Suprapubic skin (tissue), 4 donors: ENCODE measurements around the gene CASKIN2. TPM values are rescaled to one million over a fixed set of nuclear protein-coding genes. Genes with fewer than 3 reads are reported as not detected.

Experiments
- DNase-seq, 2 donors: peaks; one replicate each; pipeline ENCODE4 v3.0.0-alpha.2; 2019; ENCODE audit warnings: low spot score in 2 of 2
- H3K27ac ChIP-seq: fragments of 200-600 bp; sonication (generic); one replicate; pipeline ENCODE4 v1.5.1; 2019
- H3K27me3 ChIP-seq: fragments of 200-600 bp; sonication (generic); one replicate; pipeline ENCODE4 v1.5.1; 2019
- H3K36me3 ChIP-seq: fragments of 200-600 bp; sonication (generic); one replicate; pipeline ENCODE4 v1.5.1; 2019
- H3K4me1 ChIP-seq: fragments of 200-600 bp; sonication (generic); one replicate; pipeline ENCODE4 v1.5.1; 2019
- H3K4me3 ChIP-seq: fragments of 200-600 bp; sonication (generic); one replicate; pipeline ENCODE4 v1.5.1; 2019; ENCODE audit warnings: mild to moderate bottlenecking
- H3K9me3 ChIP-seq: fragments of 200-600 bp; sonication (generic); one replicate; pipeline ENCODE4 v1.5.1; 2019
- EP300 ChIP-seq: sonication (generic); formaldehyde crosslinking; IDR thresholded peaks from one replicate; pipeline ENCODE4 v1.6.1; 2017; ENCODE audit warnings: antibody characterized with exemption
- POLR2A ChIP-seq, 2 donors: fragments of 450-650 bp; IDR thresholded peaks; one replicate each; pipeline ENCODE4 v1.6.1; 2017; ENCODE audit warnings: antibody characterized with exemption in 2 of 2, mild to moderate bottlenecking in 2 of 2, moderate library complexity in 2 of 2
- POLR2AphosphoS5 ChIP-seq, 3 donors: sonication (generic); formaldehyde crosslinking; IDR thresholded peaks; one replicate each; pipeline ENCODE4 v1.6.1; 2017; ENCODE audit warnings: antibody characterized with exemption in 3 of 3
- WGBS: methylation state at CpG from one replicate; pipeline ENCODE4 v1.1.5; 2018; 5-methylcytosine and 5-hydroxymethylcytosine counted together
- total RNA-seq, 4 donors: library from RNA; depleted of rRNA; stranded (reverse); fragments of >200 nt; gene quantifications; one replicate each; pipeline ENCODE4 v1.1.0, GENCODE V29; 2016
- TF ChIP-seq, protein P1 (sequence below), 2 donors: fragments of 200-600 bp in 1 of 2; fragments of 450-650 bp in 1 of 2; sonication (generic) in 1 of 2; IDR thresholded peaks; one replicate each; pipeline ENCODE4 v1.5.1; 2016 to 2019; ENCODE audit warnings: antibody characterized with exemption in 2 of 2, mild to moderate bottlenecking in 1 of 2, moderate library complexity in 1 of 2

CASKIN2 gene
- total RNA-seq, 4 donors from 2014 or later: 18.7 to 25.1 (median 22.1) TPM

- Histone ChIP-seq H3K36me3 (peaks cover 91% of the 10 kb centered on the region), H3K27ac (no peak overlapping the region), H3K27me3 (no peaks in the 10 kb centered on the region), H3K4me1 (peaks cover 6% of the 10 kb centered on the region), H3K9me3 (no peaks in the 10 kb centered on the region), H3K4me3 (no peak overlapping the region)
- TF ChIP-seq, protein P1, sequence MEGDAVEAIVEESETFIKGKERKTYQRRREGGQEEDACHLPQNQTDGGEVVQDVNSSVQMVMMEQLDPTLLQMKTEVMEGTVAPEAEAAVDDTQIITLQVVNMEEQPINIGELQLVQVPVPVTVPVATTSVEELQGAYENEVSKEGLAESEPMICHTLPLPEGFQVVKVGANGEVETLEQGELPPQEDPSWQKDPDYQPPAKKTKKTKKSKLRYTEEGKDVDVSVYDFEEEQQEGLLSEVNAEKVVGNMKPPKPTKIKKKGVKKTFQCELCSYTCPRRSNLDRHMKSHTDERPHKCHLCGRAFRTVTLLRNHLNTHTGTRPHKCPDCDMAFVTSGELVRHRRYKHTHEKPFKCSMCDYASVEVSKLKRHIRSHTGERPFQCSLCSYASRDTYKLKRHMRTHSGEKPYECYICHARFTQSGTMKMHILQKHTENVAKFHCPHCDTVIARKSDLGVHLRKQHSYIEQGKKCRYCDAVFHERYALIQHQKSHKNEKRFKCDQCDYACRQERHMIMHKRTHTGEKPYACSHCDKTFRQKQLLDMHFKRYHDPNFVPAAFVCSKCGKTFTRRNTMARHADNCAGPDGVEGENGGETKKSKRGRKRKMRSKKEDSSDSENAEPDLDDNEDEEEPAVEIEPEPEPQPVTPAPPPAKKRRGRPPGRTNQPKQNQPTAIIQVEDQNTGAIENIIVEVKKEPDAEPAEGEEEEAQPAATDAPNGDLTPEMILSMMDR (IDR thresholded peaks at IDR 0.05): no peak
- TF ChIP-seq POLR2AphosphoS5 (IDR thresholded peaks at IDR 0.05) (no peak), POLR2A (IDR thresholded peaks at IDR 0.05) (no peak), EP300 (no peak)
- WGBS: 57% methylated on average over 8 of the region's 16 CpGs
- DNase-seq: no peak
Measured at GRCh38 chr17:75498726-75499213, 16.6 kb downstream of the CASKIN2 start.

DNA sequence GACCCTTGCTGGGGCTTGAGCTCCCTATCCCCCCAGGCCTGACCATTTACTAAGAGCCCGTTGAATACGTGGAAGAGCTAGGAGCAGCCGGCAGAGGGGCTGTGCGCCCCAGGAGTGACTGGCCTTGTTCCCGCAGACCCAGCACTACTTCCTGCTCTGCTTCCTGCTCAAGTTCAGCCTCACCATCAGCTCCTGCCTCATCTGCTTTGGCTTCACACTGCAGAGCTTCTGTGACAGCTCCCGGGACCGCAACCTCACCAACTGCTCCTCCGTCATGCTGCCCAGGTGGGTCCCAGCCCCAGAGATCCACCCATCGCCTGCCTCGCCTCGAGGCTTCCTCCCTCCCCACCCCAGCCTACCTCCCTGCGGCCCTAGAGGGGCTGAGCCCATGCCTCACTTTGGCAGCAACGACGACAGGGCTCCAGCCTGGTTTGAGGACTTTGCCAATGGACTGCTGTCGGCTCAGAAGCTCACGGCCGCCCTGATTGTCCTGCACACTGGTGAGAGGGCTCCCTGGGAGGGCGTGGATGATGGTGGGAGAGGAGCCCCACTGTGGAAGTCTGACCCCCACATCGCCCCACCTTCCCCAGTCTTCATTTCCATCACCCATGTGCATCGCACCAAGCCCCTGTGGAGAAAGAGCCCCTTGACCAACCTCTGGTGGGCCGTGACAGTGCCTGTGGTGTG, 17.2 kb downstream of the CASKIN2 start:
- DNase-seq: no peak
- Histone ChIP-seq H3K36me3 (peaks cover 91% of the 10 kb centered on the region), H3K4me1 (peaks cover 6% of the 10 kb centered on the region), H3K27me3 (no peaks in the 10 kb centered on the region), H3K27ac (no peak overlapping the region), H3K9me3 (no peaks in the 10 kb centered on the region), H3K4me3 (no peak overlapping the region)
- TF ChIP-seq, protein P1 (IDR thresholded peaks at IDR 0.05): no peak
- TF ChIP-seq EP300: no peak
- TF ChIP-seq POLR2A (IDR thresholded peaks at IDR 0.05): no peak
- no peak for TF ChIP-seq POLR2AphosphoS5 (IDR thresholded peaks at IDR 0.05)
- 82% methylated on average over 15 of the region's 21 CpGs for WGBS

DNA sequence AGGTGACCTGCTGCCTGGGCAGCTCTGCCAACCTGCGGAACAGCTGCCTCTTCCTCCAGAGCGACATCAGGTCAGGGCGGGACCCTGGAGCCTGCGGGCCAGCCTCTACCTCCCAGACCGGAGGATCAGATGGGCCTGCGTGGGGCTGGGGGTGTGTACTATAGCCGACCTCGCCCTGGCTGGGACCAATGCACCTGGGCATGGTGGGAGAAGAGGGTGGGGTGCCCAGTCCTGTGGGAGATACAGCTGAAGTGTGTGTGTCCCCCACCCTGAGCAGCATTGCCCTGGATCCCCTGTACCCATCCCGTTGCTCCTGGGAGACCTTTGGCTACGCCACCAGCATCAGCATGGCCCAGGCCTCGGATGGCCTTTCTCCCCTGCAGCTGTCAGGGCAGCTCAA, 19.3 kb downstream of the CASKIN2 start:
- peaks cover 88% of the 10 kb centered on the region for H3K36me3 ChIP-seq
- H3K9me3 ChIP-seq: no peaks in the 10 kb centered on the region
- H3K4me1 ChIP-seq: no peaks in the 10 kb centered on the region
- no peak for DNase-seq
- no peaks in the 10 kb centered on the region for H3K27me3 ChIP-seq
- TF ChIP-seq, protein P1 (IDR thresholded peaks at IDR 0.05): no peak
- TF ChIP-seq POLR2AphosphoS5 (IDR thresholded peaks at IDR 0.05) (no peak), EP300 (no peak), POLR2A (IDR thresholded peaks at IDR 0.05) (no peak)
- no peak overlapping the region for H3K4me3 ChIP-seq
- 93% methylated on average over 6 of the region's 11 CpGs for WGBS
- no peak overlapping the region for H3K27ac ChIP-seq

DNA sequence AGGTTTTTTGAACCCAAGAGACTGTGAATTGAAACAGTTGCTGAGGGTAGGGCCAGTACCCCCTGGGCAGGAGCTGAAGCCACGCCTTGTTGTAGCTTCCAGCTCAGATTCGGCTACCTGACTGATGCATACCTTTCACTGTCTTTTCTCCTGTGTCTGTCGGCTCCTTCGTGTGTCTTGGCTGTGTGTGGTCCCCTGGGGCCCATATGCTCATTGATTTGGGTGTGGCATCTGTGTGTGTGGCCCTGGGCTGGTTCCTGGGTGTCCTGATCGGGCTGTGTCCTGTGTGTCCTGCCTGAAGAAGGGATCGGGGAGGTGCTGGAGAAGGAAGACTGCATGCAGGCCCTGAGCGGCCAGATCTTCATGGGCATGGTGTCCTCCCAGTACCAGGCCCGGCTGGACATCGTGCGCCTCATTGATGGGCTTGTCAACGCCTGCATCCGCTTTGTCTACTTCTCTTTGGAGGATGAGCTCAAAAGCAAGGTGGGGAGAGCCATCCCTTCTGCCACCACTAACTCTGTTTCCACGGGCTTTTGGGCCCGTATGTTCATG, 20.9 kb downstream of the CASKIN2 start:
- Histone ChIP-seq H3K4me3 (no peak overlapping the region), H3K27ac (no peak overlapping the region), H3K36me3 (peaks cover 77% of the 10 kb centered on the region), H3K27me3 (no peaks in the 10 kb centered on the region), H3K9me3 (no peaks in the 10 kb centered on the region), H3K4me1 (no peaks in the 10 kb centered on the region)
- DNase-seq: no peak
- TF ChIP-seq POLR2A (IDR thresholded peaks at IDR 0.05): no peak
- TF ChIP-seq, protein P1 (IDR thresholded peaks at IDR 0.05): no peak
- TF ChIP-seq EP300: no peak
- TF ChIP-seq POLR2AphosphoS5 (IDR thresholded peaks at IDR 0.05): no peak
- WGBS: 82% methylated on average over 14 of the region's 14 CpGs

GRCh38 chr17:75493476-75494129, 21.7 kb downstream of the CASKIN2 start:
- peaks cover 74% of the 10 kb centered on the region for H3K36me3 ChIP-seq
- no peaks in the 10 kb centered on the region for H3K27me3 ChIP-seq

More at GRCh38 chr17:75493476-75494129, 21.7 kb downstream of the CASKIN2 start:
- Histone ChIP-seq H3K9me3 (no peaks in the 10 kb centered on the region), H3K4me3 (no peak overlapping the region), H3K27ac (no peak overlapping the region), H3K4me1 (no peaks in the 10 kb centered on the region)
- DNase-seq: no peak
- 90% methylated on average over 4 of the region's 23 CpGs for WGBS
- no peak for TF ChIP-seq EP300
- TF ChIP-seq POLR2A (IDR thresholded peaks at IDR 0.05): no peak
- no peak for TF ChIP-seq POLR2AphosphoS5 (IDR thresholded peaks at IDR 0.05)
- TF ChIP-seq, protein P1 (IDR thresholded peaks at IDR 0.05): no peak
